GM12892 (cell line): ENCODE measurements around the gene CTNNA3.

Experiments used
- DNase-seq: peaks from one replicate; pipeline ENCODE4 v3.0.0; 2011; ENCODE audit not compliant: insufficient read length
- FAIRE-seq: peaks from 2 replicates; lab custom pipeline; 2011; peaks lifted over from hg19 to GRCh38; lab: Jason Lieb, UNC
- POLR2A ChIP-seq: IDR thresholded peaks from 2 replicates; pipeline ENCODE4 v1.6.1; 2011; ENCODE audit warnings: low read depth, low read length, control low read depth
- POLR2AphosphoS5 ChIP-seq: IDR thresholded peaks from 2 replicates; pipeline ENCODE4 v1.6.1; 2011; ENCODE audit warnings: low read depth, low read length, control low read depth
- TAF1 ChIP-seq: IDR thresholded peaks from 2 replicates; pipeline ENCODE4 v1.6.1; 2011; ENCODE audit warnings: low read depth, mild to moderate bottlenecking, control low read depth, low read length, borderline replicate concordance

The CTNNA3 gene

DNA sequence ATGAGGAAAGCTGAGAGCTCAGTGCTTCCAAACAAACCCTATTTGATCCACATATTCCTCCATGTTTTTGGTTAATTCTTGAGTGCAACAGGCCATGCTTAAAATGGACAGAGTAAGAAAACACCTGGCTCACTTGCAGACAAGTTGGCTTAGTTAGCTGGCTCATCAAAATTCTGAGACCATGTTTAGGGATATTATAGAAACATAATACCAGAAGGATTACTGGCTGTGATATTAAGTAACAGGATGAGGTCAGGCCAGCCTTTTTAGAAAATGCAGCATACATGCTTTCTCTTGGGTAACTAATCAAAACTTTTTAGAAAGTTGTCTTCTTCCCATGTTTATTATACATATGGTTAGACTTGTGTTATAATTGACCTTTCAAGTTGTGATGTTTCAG, 1637.4 kb downstream of the CTNNA3 start:
- FAIRE-seq (no peak), DNase-seq (no peak)
- TF ChIP-seq POLR2A: no peak
- no peak for TF ChIP-seq TAF1
- no peak for TF ChIP-seq POLR2AphosphoS5

DNA sequence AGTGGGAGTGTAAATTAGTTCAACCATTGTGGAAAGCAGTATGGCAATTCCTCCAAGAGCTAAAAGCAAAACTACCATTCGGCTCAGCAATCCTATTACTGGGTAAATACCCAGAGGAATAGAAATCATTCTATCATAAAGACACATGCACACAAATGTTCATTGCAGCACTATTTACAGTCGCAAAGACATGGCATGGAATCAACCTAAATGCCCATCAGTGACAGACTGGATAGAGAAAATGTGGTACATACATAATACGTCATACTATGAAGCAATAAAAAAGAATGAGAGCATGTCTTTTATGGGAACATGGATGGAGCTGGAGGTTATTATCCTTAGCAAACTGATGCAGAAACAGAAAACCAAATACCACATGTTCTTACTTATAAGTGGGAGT, 1646.7 kb downstream of the CTNNA3 start:
- no peak for TF ChIP-seq TAF1
- TF ChIP-seq POLR2AphosphoS5: no peak
- TF ChIP-seq POLR2A: no peak
- FAIRE-seq (no peak), DNase-seq (no peak)

DNA sequence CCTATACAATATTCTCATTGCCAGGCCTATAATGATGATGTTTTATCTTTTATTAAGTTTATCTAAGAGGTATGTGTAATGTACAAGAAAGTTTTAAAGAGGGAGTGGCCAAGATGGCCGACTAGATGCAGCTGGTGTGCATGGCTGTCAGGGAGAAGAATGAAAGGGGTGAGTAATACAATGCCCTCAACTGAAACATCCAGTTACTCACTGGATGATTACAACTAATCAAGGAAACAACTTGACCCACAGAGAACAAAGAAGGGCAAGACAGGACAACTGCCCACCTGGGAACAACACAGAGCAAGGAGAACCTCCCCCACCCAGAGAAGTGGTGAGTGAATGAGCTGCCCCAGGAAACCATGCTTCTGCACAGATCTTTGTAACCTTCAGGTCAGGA, 1650.1 kb downstream of the CTNNA3 start:
- no peak for TF ChIP-seq POLR2A
- FAIRE-seq (no peak), DNase-seq (no peak)

DNA sequence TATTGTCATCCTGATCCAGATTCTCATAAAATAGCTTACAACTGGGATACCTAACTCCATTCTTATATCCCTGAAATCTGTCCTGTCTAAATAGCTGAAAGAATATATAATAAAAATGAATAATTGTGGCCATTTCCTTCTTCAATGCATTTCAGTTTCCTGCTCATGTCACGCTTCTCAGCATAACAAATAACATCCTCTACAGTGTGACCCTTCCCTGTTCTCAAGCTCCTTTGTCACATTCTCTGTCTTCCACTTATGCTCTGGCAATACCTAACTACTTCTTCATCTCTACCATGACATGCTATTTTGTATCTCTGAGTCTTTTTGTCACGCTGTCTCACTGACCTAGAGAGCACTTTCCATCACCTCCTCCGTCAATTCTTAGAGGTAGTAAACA, 1654.2 kb downstream of the CTNNA3 start:
- no peak for FAIRE-seq
- no peak for TF ChIP-seq POLR2A
- TF ChIP-seq POLR2AphosphoS5: no peak
- no peak for TF ChIP-seq TAF1
- no peak for DNase-seq

DNA sequence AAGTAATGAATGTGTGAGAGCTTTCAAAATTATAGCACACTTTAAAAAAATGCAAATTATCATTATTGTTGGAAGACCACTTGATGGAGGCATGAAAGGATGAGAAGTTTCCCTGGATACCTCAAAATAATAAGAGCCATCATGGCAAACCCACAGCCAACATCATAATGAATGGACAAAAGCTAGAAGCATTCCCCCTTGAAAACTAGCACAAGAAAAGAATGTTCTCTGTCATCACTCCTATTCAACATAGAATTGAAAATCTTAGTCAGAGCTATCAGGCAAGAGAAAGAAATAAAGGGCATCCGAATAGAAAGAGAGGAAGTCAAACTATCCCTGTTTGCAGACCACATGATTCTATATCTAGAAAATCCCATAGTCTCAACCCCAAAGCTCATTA, 1657.4 kb downstream of the CTNNA3 start:
- no peak for DNase-seq
- FAIRE-seq: no peak
- TF ChIP-seq POLR2AphosphoS5 (no peak), TAF1 (no peak)

DNA sequence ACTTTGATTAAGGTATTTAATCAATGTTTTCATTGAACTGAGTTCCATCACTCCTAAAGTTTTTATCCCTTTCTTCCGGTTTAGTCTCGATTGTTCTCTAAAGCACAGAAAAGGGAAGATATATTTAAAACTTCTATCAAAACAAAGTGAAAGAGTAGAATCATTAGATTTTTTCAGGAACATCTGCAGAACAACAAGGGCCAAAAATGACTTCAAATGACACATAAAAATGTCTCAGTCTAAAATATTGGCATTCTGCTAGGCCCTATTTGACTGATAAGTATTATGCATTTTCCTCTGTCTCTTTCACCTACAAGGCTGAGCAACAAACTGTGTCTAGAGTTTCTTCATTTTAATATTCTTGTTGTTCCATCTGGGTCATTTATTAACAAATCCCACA, 1669.7 kb downstream of the CTNNA3 start:
- FAIRE-seq (no peak), DNase-seq (no peak)
- no peak for TF ChIP-seq POLR2AphosphoS5
- TF ChIP-seq TAF1: no peak
- TF ChIP-seq POLR2A: no peak

DNA sequence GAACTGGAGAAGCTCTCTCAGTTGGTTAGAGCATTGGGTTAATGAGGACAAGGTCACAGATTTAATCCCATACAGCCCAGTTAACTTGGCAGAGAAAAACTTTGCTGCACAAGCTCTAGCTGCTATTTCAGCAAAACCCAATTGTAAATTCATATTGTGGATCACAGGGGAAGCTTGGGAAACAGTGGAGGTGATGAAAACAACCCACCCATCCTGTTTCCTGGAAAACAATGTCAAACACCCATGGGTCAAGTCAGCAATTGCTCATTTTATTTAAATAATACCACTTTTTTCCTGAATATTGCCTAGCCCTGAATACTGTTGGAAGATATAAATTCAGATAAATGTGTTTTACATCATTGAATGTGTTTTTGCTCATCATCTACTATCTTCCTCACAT, 1670.8 kb downstream of the CTNNA3 start:
- TF ChIP-seq POLR2A (no peak), POLR2AphosphoS5 (no peak), TAF1 (no peak)
- no peak for DNase-seq
- no peak for FAIRE-seq

DNA sequence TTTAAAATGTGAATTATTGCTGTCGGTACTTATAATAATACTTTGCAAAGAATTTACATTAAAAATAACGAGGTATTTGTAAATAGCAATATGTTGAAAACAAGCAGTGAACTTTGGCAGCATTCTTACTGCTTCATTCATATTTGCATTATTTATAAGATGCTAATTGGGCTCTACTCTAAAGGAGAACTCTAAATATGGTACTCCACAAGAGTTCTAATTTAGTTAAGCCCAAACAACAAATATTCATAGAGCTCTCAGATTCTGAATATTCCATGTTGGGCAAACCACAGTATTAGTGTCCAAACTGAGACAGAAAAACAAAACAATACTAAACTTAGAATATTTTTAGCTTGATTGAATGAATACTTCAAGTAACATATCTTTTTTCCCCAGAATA, 1674.6 kb downstream of the CTNNA3 start:
- TF ChIP-seq POLR2AphosphoS5 (no peak), POLR2A (no peak), TAF1 (no peak)
- no peak for DNase-seq
- no peak for FAIRE-seq

DNA sequence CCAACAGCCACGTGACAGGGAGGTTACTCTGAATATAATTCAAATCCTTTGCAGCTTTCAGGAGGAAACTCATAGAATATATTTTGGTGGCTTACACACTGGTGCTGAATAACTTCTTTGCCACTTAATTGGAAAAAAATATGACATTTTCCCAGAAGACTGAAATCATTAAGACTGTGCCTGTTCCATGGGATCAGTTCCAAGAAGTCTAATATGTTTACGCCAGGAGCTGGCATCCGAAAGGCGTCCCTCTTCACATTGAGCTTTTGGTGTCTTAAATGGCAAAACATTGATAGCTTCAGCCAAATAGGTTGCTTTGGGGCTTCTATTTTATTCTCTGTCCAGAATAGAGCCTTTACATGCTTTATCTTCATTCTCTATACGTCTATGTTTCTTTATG, 1687.8 kb downstream of the CTNNA3 start:
- TF ChIP-seq TAF1: no peak
- TF ChIP-seq POLR2A: no peak
- TF ChIP-seq POLR2AphosphoS5: no peak
- DNase-seq (no peak), FAIRE-seq (no peak)

DNA sequence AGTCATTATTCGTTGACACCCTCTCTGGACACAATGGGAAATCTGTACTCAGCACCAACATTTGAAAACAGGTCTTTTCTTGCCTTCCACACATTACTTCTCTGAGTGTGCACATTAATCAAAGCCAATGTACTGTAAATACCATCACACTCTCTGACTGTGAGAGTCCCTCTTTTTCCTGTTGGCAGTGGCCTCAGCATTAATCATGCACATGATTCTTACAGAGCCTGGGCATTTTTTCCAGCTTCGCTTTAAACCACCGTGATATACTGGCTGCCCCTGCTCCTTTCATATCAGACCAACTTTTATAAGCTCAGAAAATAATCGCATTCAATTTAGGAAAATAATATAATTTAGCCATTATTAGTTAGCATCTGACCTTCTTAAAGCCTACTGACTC, 1689.6 kb downstream of the CTNNA3 start:
- FAIRE-seq: no peak
- TF ChIP-seq TAF1 (no peak), POLR2AphosphoS5 (no peak), POLR2A (no peak)
- no peak for DNase-seq

DNA sequence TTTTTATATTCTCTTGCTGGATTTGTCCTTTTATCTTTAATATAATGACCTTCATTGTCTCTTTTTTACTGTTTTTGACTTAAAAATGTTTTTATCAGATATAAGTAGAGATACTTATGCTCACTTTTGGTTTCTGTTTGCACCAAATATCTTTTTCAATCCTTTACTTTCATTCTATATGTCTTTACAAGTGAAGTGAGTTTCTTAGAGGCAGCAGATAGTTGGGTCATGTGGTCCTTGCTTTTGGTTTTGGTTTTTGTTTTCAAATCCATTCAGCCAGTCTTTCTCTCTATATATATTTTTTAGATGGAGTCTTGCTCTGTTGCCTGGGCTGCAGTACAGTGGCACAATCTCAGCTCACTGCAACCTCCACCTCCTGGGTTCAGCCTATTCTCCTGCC, 1702.5 kb downstream of the CTNNA3 start:
- TF ChIP-seq POLR2A: no peak
- TF ChIP-seq POLR2AphosphoS5: no peak
- no peak for TF ChIP-seq TAF1

DNA sequence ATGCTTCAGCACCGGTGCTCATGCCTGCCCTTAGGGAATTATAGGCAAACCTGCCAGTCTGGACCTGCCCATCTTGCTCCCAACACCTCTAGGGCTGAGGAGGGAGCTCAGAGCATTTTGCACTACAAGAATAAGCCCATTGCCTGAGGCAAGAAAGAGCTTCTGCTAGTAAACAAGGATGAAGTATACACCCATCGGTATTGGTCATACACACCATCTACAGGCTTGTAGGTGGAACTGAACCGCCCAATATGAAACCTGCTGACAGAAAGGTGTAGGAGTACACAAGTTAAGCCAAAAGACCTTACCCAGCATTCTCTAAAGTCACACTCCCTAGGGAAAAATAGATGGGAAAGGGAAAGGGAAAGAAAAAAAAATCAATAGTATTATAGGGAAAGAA, 1727.1 kb downstream of the CTNNA3 start:
- no peak for FAIRE-seq
- no peak for DNase-seq
- TF ChIP-seq POLR2AphosphoS5: no peak
- TF ChIP-seq TAF1: no peak
- TF ChIP-seq POLR2A: no peak

More for the DNA sequence above, 1702.5 kb downstream of the CTNNA3 start:
- FAIRE-seq (no peak), DNase-seq (no peak)

DNA sequence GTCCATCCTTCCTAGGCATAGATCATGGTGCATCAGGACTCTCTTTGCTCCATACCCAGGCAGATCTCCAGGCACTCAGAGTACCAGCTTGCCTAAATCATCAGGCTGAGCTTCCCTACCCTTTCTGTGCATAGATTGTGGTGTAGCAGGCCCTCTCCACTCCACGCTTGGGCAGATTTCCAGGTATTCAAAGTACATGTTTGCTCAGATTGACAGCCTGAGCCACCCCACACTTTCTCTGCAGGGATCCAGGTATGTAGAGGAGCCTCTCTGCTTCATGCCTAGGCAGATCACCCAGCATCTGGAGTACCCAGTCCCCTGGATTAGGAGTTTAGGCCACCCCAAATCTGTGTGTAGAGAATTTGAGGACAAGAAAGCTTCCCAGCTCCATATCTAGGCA, 1727.6 kb downstream of the CTNNA3 start:
- no peak for DNase-seq
- no peak for TF ChIP-seq POLR2A
- no peak for TF ChIP-seq POLR2AphosphoS5
- no peak for TF ChIP-seq TAF1
- FAIRE-seq: no peak

DNA sequence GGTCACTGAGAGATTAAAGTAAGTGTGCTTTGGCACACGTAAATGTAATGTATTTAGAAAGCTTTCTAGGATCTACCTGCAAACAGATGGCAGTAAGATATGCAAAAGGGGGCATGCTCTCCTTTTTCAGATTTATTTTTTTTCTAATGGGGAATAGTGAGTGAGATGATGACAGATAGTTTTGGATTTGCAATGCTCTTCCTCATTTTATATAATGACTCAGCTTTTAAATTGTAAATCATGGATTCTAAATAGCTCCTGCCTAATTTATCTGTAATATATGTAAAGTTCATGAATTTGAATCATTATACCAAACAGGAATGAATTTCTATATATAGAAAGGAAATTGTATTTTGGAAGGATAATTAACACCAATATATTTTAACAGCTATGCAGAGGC, 1731.8 kb downstream of the CTNNA3 start:
- TF ChIP-seq POLR2AphosphoS5: no peak
- TF ChIP-seq POLR2A: no peak
- TF ChIP-seq TAF1: no peak
- DNase-seq (no peak), FAIRE-seq (no peak)
